Neural crest cell (in vitro differentiated cells): ENCODE measurements around the gene FAM13A. TPM values are rescaled to one million over a fixed set of nuclear protein-coding genes. Genes with fewer than 3 reads are reported as not detected.
"Not testable (repeated sequence)": the region's sequence is repeated elsewhere in the genome, so short reads cannot be mapped to it uniquely, and the experiment has no call there.

ENCODE experiments used
- DNase-seq: peaks from one replicate; pipeline ENCODE4 v3.0.0; 2021; ENCODE audit warnings: low read depth, mixed read lengths, low spot score
- H3K27ac Mint-ChIP-seq: one replicate; pipeline ENCODE4 v1.8.0; 2021; ENCODE audit warnings: mild to moderate bottlenecking, mixed read lengths; ENCODE audit not compliant: unreplicated experiment
- H3K27me3 Mint-ChIP-seq: 2 replicates; pipeline ENCODE4 v1.8.0; 2021; ENCODE audit warnings: low read depth, mild to moderate bottlenecking, mixed read lengths
- H3K36me3 Mint-ChIP-seq: 2 replicates; pipeline ENCODE4 v1.8.0; 2021; ENCODE audit warnings: low read depth, mild to moderate bottlenecking, mixed read lengths
- H3K4me1 Mint-ChIP-seq: 2 replicates; pipeline ENCODE4 v1.8.0; 2021; ENCODE audit warnings: mixed read lengths
- H3K4me3 Mint-ChIP-seq: one replicate; pipeline ENCODE4 v1.8.0; 2021; ENCODE audit warnings: mild to moderate bottlenecking, mixed read lengths
- H3K9me3 Mint-ChIP-seq: 2 replicates; pipeline ENCODE4 v1.8.0; 2021; ENCODE audit warnings: mixed read lengths
- total RNA-seq: library from RNA; stranded (reverse); gene quantifications from 2 replicates; pipeline ENCODE4 v1.2.1, GENCODE V29; 2021
- TF ChIP-seq, protein P1 (sequence below): fragments of 200-600 bp; sonication (generic); conservative IDR thresholded peaks from 2 replicates; pipeline ENCODE4 v1.5.0; 2021; ENCODE audit warnings: antibody characterized with exemption, mild to moderate bottlenecking

FAM13A gene
- total RNA-seq, 1 donor from 2014 or later: 18.1 TPM

DNA sequence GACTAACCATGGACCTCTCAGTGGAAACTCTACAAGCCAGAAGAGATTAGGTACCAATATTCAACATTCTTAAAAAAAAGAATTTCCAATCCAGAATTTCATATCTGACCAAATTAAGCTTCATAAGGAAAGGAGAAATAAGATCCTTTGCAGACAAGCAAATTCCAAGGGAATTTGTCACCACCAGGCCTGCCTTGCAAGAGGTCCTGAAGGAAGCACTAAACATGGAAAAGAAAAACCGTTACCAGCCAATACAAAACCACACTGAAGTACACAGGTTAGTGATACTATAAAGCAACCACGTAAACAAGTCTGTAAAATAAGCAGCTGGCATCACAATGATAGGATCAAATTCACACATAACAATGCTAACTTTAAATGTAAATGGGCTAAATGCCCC is 156.6 kb downstream of the FAM13A start:
- H3K9me3 Mint-ChIP-seq: peaks cover 20% of the 10 kb centered on the region
- no peaks in the 10 kb centered on the region for H3K4me1 Mint-ChIP-seq
- no peak for DNase-seq
- TF ChIP-seq, protein P1, sequence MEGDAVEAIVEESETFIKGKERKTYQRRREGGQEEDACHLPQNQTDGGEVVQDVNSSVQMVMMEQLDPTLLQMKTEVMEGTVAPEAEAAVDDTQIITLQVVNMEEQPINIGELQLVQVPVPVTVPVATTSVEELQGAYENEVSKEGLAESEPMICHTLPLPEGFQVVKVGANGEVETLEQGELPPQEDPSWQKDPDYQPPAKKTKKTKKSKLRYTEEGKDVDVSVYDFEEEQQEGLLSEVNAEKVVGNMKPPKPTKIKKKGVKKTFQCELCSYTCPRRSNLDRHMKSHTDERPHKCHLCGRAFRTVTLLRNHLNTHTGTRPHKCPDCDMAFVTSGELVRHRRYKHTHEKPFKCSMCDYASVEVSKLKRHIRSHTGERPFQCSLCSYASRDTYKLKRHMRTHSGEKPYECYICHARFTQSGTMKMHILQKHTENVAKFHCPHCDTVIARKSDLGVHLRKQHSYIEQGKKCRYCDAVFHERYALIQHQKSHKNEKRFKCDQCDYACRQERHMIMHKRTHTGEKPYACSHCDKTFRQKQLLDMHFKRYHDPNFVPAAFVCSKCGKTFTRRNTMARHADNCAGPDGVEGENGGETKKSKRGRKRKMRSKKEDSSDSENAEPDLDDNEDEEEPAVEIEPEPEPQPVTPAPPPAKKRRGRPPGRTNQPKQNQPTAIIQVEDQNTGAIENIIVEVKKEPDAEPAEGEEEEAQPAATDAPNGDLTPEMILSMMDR: no peak
- peaks cover 62% of the 10 kb centered on the region for H3K36me3 Mint-ChIP-seq
- no peak overlapping the region for H3K4me3 Mint-ChIP-seq
- no peak overlapping the region for H3K27ac Mint-ChIP-seq
- H3K27me3 Mint-ChIP-seq: no peaks in the 10 kb centered on the region

DNA sequence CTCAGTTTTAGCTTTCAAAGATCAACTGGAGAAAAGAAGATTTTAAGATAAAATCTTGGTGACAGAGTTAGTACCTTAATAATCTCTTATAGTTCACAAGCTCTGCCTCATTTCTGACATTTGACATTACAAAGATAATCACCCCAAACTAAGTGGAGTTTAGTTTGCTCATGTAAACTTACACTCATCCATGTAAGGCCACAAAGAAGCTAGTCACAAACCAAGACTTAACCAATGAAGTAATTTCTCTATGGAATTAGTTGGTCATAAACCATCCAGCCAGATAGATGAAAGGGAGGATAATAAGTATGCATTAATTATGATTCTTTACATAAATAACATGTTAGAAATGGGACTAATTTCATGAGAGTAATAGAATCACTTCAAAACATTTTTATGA is 159.2 kb downstream of the FAM13A start:
- Mint-ChIP-seq H3K4me1 (no peaks in the 10 kb centered on the region), H3K27ac (no peak overlapping the region), H3K36me3 (peaks cover 43% of the 10 kb centered on the region), H3K4me3 (no peak overlapping the region), H3K9me3 (peaks cover 18% of the 10 kb centered on the region), H3K27me3 (no peaks in the 10 kb centered on the region)
- no peak for DNase-seq
- TF ChIP-seq, protein P1: no peak

DNA sequence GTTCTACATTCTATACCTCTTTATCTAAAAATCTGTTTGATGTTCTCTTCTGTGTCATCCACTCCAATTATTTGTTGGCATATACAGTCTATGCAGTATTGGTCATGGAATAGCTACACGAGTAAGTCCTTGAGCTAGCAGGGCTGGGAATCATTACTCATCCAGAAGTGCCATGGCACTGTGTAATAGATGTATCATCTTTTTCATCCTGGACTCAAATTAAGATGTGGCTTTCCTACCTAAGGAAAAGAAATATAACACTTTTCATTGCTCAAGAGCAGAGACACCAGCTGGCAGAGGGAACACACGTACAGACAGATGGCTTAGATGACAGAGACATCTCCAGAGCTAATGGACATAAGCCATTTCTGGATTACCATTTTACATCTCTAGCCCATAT is 159.8 kb downstream of the FAM13A start:
- Mint-ChIP-seq H3K27ac (no peak overlapping the region), H3K36me3 (peaks cover 37% of the 10 kb centered on the region), H3K4me3 (no peak overlapping the region), H3K4me1 (no peaks in the 10 kb centered on the region), H3K9me3 (peaks cover 15% of the 10 kb centered on the region), H3K27me3 (no peaks in the 10 kb centered on the region)
- TF ChIP-seq, protein P1: no peak
- DNase-seq: no peak

DNA sequence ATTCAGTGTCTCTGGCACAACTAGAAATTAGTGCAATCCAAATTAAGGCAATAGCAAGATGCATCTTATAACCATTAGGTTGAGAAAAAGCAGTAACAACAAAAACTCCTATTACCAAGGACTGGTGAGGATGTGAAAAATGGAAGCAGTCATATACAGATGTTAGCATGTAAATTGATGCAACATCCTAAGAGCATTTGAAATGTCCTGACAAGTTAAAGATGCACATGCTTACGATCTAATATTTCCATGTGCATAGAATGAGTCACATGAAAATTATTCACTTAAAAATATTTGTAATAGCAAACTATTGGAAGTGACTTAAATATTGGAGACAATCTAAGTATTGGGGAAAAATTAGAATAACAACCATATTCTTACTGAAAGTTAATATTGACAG is 163.0 kb downstream of the FAM13A start:
- no peaks in the 10 kb centered on the region for H3K4me1 Mint-ChIP-seq
- no peaks in the 10 kb centered on the region for H3K27me3 Mint-ChIP-seq
- no peak overlapping the region for H3K4me3 Mint-ChIP-seq
- H3K9me3 Mint-ChIP-seq: peaks cover 3% of the 10 kb centered on the region
- DNase-seq: no peak
- no peak overlapping the region for H3K27ac Mint-ChIP-seq
- peaks cover 15% of the 10 kb centered on the region for H3K36me3 Mint-ChIP-seq
- TF ChIP-seq, protein P1: no peak

DNA sequence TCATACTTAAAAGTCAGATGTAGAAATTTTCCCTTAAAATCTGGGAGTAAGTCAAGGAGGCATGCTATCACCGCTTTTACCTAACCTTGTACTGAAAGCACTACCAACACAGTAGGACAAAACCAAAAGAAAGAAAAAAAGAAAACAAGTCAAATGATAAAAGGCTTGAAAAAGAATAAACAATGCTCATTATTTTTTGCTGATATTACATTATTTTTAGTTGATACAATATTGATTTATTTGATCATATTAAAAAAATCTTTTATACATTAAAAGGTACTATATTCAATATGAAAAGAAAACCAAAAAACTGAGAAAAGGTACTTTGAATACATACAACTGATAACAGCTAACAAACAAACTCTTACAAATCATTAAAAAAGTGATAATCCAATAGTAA is 164.3 kb downstream of the FAM13A start:
- no peaks in the 10 kb centered on the region for H3K27me3 Mint-ChIP-seq
- H3K4me3 Mint-ChIP-seq: no peak overlapping the region
- no peak overlapping the region for H3K27ac Mint-ChIP-seq
- TF ChIP-seq, protein P1: no peak
- DNase-seq: no peak
- H3K9me3 Mint-ChIP-seq: peaks cover 3% of the 10 kb centered on the region
- no peaks in the 10 kb centered on the region for H3K4me1 Mint-ChIP-seq
- peaks cover 13% of the 10 kb centered on the region for H3K36me3 Mint-ChIP-seq

DNA sequence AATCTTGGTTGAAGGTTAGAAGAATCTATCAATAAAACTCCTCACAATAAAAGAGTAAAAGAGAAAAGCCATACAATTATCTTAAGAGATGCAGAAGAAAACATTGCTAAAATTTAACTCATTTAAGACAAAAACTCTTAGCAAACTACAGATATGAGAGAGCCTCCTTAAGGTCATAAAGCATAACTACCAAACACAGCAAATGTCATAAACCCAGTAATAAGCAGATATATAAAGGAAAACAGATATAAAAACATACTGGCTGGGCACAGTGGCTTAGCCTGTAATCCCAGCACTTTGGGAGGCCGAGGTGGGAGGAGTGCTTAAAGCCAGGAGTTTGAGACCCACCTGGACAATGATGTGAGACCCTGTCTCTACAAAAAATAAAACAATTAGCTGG is 165.3 kb downstream of the FAM13A start:
- no peak overlapping the region for H3K27ac Mint-ChIP-seq
- TF ChIP-seq, protein P1: no peak
- H3K36me3 Mint-ChIP-seq: peaks cover 5% of the 10 kb centered on the region
- H3K27me3 Mint-ChIP-seq: no peaks in the 10 kb centered on the region
- H3K4me3 Mint-ChIP-seq: no peak overlapping the region
- no peak for DNase-seq
- H3K9me3 Mint-ChIP-seq: peaks cover under 1% of the 10 kb centered on the region
- H3K4me1 Mint-ChIP-seq: no peaks in the 10 kb centered on the region

DNA sequence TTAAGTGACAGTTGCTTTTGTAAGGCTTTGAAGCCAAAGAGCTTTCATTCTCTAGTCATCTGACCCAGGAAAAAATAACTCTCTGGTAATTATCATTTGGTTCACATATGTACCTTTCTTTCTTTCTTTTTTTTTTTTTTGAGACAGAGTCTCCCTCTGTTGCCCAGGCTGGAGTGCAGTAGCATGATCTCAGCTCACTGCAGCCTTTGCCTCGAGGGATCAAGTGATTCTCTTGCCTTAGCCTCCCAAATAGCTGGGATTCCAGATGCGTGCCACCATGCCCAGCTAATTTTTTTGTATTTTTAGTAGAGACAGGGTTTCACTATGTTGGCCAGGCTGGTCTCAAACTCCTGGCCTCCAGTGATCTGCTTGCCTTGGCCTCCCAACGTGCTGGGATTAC is 169.6 kb downstream of the FAM13A start:
- not testable (repeated sequence) for DNase-seq, H3K9me3 Mint-ChIP-seq, H3K4me3 Mint-ChIP-seq, H3K27me3 Mint-ChIP-seq, H3K27ac Mint-ChIP-seq, H3K4me1 Mint-ChIP-seq, H3K36me3 Mint-ChIP-seq
